Ishikawa (cell line): ENCODE results near the gene KSR2.

Experiments
- CEBPB ChIP-seq: IDR thresholded peaks from 2 replicates; pipeline ENCODE4 v1.6.1; 2012
- CREB1 ChIP-seq: IDR thresholded peaks from 2 replicates; pipeline ENCODE4 v1.6.1; 2012; ENCODE audit warnings: low read depth
- EGR1 ChIP-seq: IDR thresholded peaks from 2 replicates; pipeline ENCODE4 v1.6.1; 2012
- EP300 ChIP-seq: IDR thresholded peaks from 2 replicates; pipeline ENCODE4 v1.6.1; 2012; ENCODE audit warnings: borderline replicate concordance
- FOXM1 ChIP-seq: IDR thresholded peaks from 2 replicates; pipeline ENCODE4 v1.6.1; 2012; ENCODE audit warnings: low read depth, borderline replicate concordance
- MAX ChIP-seq: IDR thresholded peaks from 2 replicates; pipeline ENCODE4 v1.6.1; 2012
- NFIC ChIP-seq: IDR thresholded peaks from 2 replicates; pipeline ENCODE4 v1.6.1; 2012
- RAD21 ChIP-seq: IDR thresholded peaks from 2 replicates; pipeline ENCODE4 v1.6.1; 2012; ENCODE audit warnings: low read depth
- REST ChIP-seq: IDR thresholded peaks from 2 replicates; pipeline ENCODE4 v1.6.1; 2012; ENCODE audit warnings: low read depth, mild to moderate bottlenecking
- TAF1 ChIP-seq: IDR thresholded peaks from 2 replicates; pipeline ENCODE4 v1.6.1; 2012; ENCODE audit warnings: low read depth, mild to moderate bottlenecking
- TCF12 ChIP-seq: IDR thresholded peaks from 2 replicates; pipeline ENCODE4 v1.6.1; 2012; ENCODE audit warnings: low read depth
- TEAD4 ChIP-seq: IDR thresholded peaks from 2 replicates; pipeline ENCODE4 v1.6.1; 2012
- YY1 ChIP-seq: IDR thresholded peaks from 2 replicates; pipeline ENCODE4 v1.6.1; 2012; ENCODE audit warnings: low read depth
- ZBTB7A ChIP-seq: IDR thresholded peaks from 2 replicates; pipeline ENCODE4 v1.6.1; 2012; ENCODE audit warnings: low read depth
- TF ChIP-seq, protein P1 (sequence below): IDR thresholded peaks from 2 replicates; pipeline ENCODE4 v1.6.1; 2012

Gene KSR2

DNA sequence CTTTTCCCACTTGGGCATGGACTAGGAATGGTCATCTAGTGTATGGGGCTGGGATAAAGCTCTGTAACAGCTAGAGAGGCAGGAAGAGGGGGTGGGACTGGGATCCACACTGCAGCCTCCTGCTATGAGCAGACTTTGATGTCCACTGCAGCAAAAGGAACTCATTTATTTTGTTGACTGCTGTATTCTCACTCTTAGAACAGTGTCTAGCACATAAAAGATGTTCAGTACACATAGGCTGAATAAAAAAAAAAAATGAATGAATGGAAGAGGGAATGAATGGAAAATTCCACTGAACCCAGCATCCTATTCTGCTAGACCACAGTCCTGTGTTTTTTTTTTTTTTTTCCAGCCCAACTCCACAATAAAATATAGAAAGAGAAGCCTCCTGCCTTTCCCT, 501.2 kb downstream of the KSR2 start:
- TF ChIP-seq RAD21 (no peak), ZBTB7A (no peak), EGR1 (no peak), TCF12 (no peak), EP300 (no peak), CEBPB (no peak), YY1 (no peak)

DNA sequence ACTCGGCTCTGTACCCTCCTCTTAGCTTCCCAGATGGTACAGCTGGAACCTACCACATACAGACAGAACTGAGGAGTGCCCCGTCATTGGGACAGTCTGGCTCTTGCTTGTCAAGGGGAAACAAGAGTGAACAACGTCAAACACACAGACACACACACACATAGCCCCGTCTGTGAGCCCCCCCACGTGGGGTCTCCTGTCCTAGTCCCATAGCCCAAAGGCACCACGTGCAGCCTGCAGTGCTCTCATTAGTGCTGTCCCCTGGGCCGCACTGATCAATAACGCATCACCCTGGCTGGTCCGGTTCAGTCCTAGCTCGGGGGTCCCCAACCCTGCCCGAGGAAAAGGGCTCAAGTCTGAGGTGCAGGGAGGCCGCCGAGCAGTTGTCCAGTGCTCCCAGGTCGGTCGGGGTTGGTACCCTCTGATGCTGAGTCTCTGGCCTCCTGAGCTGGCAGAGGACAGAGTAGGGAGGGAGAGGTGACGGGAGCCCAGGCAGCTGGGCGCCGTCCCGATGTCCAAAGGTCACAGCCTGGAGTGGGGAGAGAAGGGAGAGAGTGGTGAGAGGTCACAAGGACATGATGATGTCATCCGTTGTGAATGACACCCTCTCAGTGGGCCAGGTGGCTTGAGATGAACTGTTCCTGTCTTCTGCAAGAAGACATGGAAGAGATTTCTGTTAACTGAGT, 502.0 kb downstream of the KSR2 start:
- TF ChIP-seq YY1 (no peak), TAF1 (no peak)

GRCh38 chr12:117461732-117462131, 507.1 kb downstream of the KSR2 start:
- TF ChIP-seq TAF1 (no peak), FOXM1 (no peak), TEAD4 (no peak), RAD21 (no peak), EP300 (no peak), CREB1 (no peak), REST (no peak), MAX (no peak), ZBTB7A (no peak), YY1 (no peak), CEBPB (no peak), TCF12 (no peak), EGR1 (no peak)
- TF ChIP-seq, protein P1, sequence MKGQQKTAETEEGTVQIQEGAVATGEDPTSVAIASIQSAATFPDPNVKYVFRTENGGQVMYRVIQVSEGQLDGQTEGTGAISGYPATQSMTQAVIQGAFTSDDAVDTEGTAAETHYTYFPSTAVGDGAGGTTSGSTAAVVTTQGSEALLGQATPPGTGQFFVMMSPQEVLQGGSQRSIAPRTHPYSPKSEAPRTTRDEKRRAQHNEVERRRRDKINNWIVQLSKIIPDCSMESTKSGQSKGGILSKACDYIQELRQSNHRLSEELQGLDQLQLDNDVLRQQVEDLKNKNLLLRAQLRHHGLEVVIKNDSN, result no peak

GRCh38 chr12:117459229-117459628, 509.6 kb downstream of the KSR2 start:
- TF ChIP-seq CEBPB, result no peak
- TF ChIP-seq REST, result no peak
- TF ChIP-seq MAX, result no peak
- TF ChIP-seq CREB1, result no peak
- no peak for TF ChIP-seq FOXM1

GRCh38 chr12:117457189-117457588, 511.6 kb downstream of the KSR2 start:
- TF ChIP-seq RAD21 (no peak), TCF12 (no peak), TAF1 (no peak), YY1 (no peak), EGR1 (no peak), REST (no peak), NFIC (no peak), CEBPB (no peak), FOXM1 (no peak), TEAD4 (no peak), CREB1 (no peak), MAX (no peak)
- TF ChIP-seq, protein P1, result no peak
